Ovary (tissue), 9 donors: ENCODE measurements around the gene MLEC. TPM values are rescaled to one million over a fixed set of nuclear protein-coding genes. Genes with fewer than 3 reads are reported as not detected.

Experiments used
- DNase-seq, 5 donors: peaks; one replicate each; pipeline ENCODE4 v3.0.0-alpha.2; 2019 to 2020
- H3K27ac ChIP-seq, 2 donors: fragments of 200-600 bp; one replicate each; pipeline versions ENCODE4 v1.5.1 to v1.8.0; 2019 to 2022
- H3K27me3 ChIP-seq: fragments of 200-600 bp; one replicate; pipeline ENCODE4 v1.8.0; 2022
- H3K36me3 ChIP-seq: fragments of 200-600 bp; sonication (generic); one replicate; pipeline ENCODE4 v1.5.1; 2019
- H3K4me1 ChIP-seq: one replicate; pipeline ENCODE4 v1.8.1; 2013; ENCODE audit warnings: mild to moderate bottlenecking, moderate library complexity; ENCODE audit not compliant: insufficient read depth
- H3K4me3 ChIP-seq: fragments of 200-600 bp; sonication (generic); one replicate; pipeline ENCODE4 v1.5.1; 2017
- H3K9me3 ChIP-seq, 2 donors: fragments of 200-600 bp in 1 of 2; sonication (generic) in 1 of 2; one replicate each; pipeline versions ENCODE4 v1.5.1 to v1.8.1; 2013 to 2019; ENCODE audit warnings: mild to moderate bottlenecking in 1 of 2, moderate library complexity in 1 of 2
- EP300 ChIP-seq: sonication (generic); formaldehyde crosslinking; IDR thresholded peaks from one replicate; pipeline ENCODE4 v1.6.1; 2017; ENCODE audit warnings: antibody characterized with exemption
- POLR2A ChIP-seq: fragments of 450-650 bp; IDR thresholded peaks from one replicate; pipeline ENCODE4 v1.6.1; 2017; ENCODE audit warnings: antibody characterized with exemption, mild to moderate bottlenecking, moderate library complexity
- WGBS, 3 donors: extraction: QIAGEN DNeasy Blood & Tissue Kit in 1 of 3; methylation state at CpG; one replicate each; pipeline versions ENCODE4 v1.1.5 to v1.1.7; 2013 to 2017; 5-methylcytosine and 5-hydroxymethylcytosine counted together
- intact Hi-C, 4 donors: fragments of 100-400 bp; cut with DNase I; formaldehyde crosslinking; loops; one replicate each; pipeline versions ENCODE4 v1.11.0 to v1.15.1; 2022 to 2023
- polyA plus RNA-seq, 2 donors: library from polyadenylated mRNA; stranded (reverse); fragments of 200-250 nt in 1 of 2; fragments of 350-450 nt in 1 of 2; fragmentation: Illumina TruSeq in 1 of 2; extraction: RNeasy Lipid Tissue Mini Kit (QIAGEN cat#74804) in 1 of 2; gene quantifications; one replicate each; pipeline ENCODE4 v1.2.3, GENCODE V29; 2013 to 2014
- total RNA-seq, 7 donors: library from RNA; depleted of rRNA in 2 of 7; stranded (reverse); fragments of >200 nt in 2 of 7; fragmentation: NEBNext Ultra II Directional in 3 of 7; extraction: Animal tissue kit (Norgen Biotek cat#: 25700) in 3 of 7; gene quantifications; one replicate each; pipeline versions ENCODE4 v1.1.0 to v1.2.4, GENCODE V29; 2016 to 2023
- TF ChIP-seq, protein P1 (sequence below), 3 donors: fragments of 450-650 bp in 2 of 3; fragments of 200-600 bp in 1 of 3; IDR thresholded peaks; one replicate each; pipeline versions ENCODE4 v1.5.1 to v1.8.0; 2016 to 2022; ENCODE audit warnings: antibody characterized with exemption in 3 of 3, mild to moderate bottlenecking in 1 of 3
- donor health status: DM: no; HTN: no; CAD: no; lungs with moderate emphysema.
- donor health status: DM: no; HTN: no; CAD: no.
- donor health status: Bipolar disorder and iron deficiency.
- donor health status: DM: yes; HTN: yes; CAD: no.
- donor health status: DM: no; HTN: no; CAD: no.
- donor health status: DM: yes; HTN: yes; CAD: no.

MLEC gene
- total and polyA plus RNA-seq, 9 donors: 29.2 to 169 (median 101) TPM

DNA sequence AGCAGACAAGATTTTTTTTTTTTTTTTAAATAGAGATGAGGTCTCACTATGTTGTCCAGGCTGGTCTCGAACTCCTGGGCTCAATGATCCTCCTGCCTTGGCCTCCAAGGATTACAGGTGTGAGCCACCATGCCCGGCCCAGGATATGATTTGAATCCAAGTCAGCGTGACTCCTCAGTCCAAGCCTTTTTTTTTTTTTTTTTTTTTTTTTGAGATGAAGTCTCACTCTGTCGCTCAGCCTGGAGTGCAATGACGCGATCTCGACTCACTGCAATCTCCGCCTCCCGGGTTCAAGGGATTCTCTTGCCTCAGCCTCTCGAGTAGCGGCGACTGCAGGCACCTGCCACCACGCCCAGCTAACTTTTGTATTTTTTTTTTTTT lies 39.6 kb upstream of the MLEC start:
- Histone ChIP-seq H3K27me3 (no peaks in the 10 kb centered on the region), H3K36me3 (no peaks in the 10 kb centered on the region), H3K27ac (no peak overlapping the region), H3K9me3 (no peaks in the 10 kb centered on the region), H3K4me3 (no peak overlapping the region), H3K4me1 (no peaks in the 10 kb centered on the region)
- TF ChIP-seq, protein P1, sequence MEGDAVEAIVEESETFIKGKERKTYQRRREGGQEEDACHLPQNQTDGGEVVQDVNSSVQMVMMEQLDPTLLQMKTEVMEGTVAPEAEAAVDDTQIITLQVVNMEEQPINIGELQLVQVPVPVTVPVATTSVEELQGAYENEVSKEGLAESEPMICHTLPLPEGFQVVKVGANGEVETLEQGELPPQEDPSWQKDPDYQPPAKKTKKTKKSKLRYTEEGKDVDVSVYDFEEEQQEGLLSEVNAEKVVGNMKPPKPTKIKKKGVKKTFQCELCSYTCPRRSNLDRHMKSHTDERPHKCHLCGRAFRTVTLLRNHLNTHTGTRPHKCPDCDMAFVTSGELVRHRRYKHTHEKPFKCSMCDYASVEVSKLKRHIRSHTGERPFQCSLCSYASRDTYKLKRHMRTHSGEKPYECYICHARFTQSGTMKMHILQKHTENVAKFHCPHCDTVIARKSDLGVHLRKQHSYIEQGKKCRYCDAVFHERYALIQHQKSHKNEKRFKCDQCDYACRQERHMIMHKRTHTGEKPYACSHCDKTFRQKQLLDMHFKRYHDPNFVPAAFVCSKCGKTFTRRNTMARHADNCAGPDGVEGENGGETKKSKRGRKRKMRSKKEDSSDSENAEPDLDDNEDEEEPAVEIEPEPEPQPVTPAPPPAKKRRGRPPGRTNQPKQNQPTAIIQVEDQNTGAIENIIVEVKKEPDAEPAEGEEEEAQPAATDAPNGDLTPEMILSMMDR (IDR thresholded peaks at IDR 0.05): no peak
- TF ChIP-seq POLR2A (no peak), EP300 (no peak)
- intact Hi-C loops: loop anchor here (5.0 to 10.0 kb wide), 5 partner anchors 65 to 325 kb away; partner anchors contain the start of gene UNC119B (in 4 of the 4)
- 82% methylated on average over 13 of the region's 13 CpGs for WGBS, 3 donors
- no peak for DNase-seq

DNA sequence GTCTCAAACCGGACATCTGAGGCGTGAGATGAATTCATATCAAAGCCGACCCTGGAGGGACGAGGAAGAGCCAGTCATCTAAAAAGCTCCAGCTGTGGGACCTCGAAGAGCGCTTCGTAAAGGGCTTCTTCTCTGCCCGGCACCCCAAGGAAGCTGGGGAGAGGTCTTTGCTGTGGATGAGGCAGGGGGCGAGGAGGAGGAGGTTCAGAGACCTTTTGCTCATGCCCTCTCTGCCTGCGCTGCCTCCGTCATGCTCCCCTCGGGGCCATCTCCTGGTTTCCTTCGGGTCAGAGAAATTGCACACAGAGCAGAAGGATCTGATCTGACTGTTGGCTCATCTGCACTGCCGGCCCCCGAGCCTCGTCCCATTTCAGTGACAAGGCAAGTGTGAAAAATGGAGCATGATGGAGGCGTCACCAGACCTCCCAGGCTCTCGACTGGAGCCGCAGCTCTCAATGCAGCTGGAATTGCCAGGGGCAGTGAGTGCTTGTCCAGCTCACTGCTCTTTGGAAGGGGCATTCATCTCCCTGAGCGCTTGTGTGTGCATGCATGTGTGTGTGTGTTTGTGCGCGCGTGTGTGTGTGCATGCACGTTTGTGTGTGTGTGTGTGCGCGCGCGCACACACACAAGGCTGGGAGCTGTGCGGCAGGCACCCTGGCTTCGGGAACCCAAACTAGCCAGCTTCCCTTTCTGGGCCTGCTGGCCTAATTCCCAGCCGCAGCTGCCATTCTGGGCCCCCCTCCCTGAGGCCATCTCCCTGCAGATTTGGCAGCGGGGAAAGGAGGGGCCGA lies 37.3 kb upstream of the MLEC start:
- no peak overlapping the region for H3K27ac ChIP-seq
- H3K9me3 ChIP-seq: no peaks in the 10 kb centered on the region
- no peaks in the 10 kb centered on the region for H3K27me3 ChIP-seq
- TF ChIP-seq, protein P1 (IDR thresholded peaks at IDR 0.05): no peak
- TF ChIP-seq EP300 (no peak), POLR2A (no peak)
- H3K4me1 ChIP-seq: no peaks in the 10 kb centered on the region
- intact Hi-C loops: loop anchor here (5.0 to 10.0 kb wide), 5 partner anchors 63 to 323 kb away; partner anchors contain the start of gene UNC119B (in 4 of the 4)
- 7 to 12% (median 10%) methylated on average over 33 of the region's 33 CpGs for WGBS, 3 donors
- H3K36me3 ChIP-seq: no peaks in the 10 kb centered on the region
- H3K4me3 ChIP-seq: peak overlapping the region; percentile 30
- no peak for DNase-seq

DNA sequence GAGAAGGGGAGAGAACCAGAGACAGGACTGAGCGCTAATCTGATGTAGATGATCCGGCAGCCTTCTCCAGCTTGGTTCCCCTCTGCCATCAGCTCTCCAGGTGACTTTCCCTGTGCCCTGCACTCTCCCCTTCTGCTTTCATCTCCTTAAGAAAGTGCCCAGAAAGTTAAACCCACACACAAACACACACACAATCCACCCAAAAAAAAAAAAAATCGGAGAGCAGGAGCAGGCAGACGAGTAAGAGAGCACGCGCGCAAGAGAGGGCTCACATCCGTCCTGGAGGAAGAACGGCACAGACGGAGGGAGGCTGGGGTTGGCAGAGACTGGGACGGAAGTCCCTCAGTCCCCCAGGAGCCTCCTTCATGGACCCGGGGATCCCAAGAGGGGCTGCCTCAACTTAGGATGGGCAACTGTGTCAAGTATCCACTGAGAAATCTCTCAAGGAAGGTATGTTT lies 36.7 kb upstream of the MLEC start:
- WGBS, 3 donors: 56 to 69% (median 65%) methylated on average over 12 of the region's 12 CpGs

DNA sequence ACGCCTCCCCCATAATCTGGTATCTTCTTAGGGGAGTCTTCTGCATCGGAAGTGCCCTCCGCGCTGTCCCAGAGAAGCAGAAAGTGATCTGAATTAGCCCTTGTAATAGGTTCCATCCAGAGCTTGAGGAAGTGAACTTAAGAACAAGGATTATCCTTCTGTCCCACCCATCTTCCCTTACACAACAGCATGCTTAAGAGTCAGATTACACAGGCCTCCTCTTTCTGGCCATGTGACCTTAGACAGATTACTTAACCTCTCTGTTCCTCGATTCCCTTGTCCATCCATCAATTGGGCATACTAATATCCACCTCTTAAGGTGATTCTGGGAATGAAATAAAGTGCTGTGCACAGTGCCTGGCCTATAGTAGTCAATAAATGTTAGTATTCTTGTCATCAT lies 35.1 kb upstream of the MLEC start:
- H3K9me3 ChIP-seq: no peaks in the 10 kb centered on the region
- no peak overlapping the region for H3K27ac ChIP-seq
- no peak for DNase-seq
- H3K4me3 ChIP-seq: no peak overlapping the region
- WGBS, 3 donors: 21 to 24% (median 24%) methylated on average over 5 of the region's 5 CpGs
- H3K27me3 ChIP-seq: no peaks in the 10 kb centered on the region
- H3K36me3 ChIP-seq: no peaks in the 10 kb centered on the region
- no peak for TF ChIP-seq POLR2A
- no peak for TF ChIP-seq EP300
- TF ChIP-seq, protein P1 (IDR thresholded peaks at IDR 0.05): no peak
- H3K4me1 ChIP-seq: no peaks in the 10 kb centered on the region
- intact Hi-C loops: no loop called here

More for the DNA sequence above, 36.7 kb upstream of the MLEC start:
- no peaks in the 10 kb centered on the region for H3K9me3 ChIP-seq
- no peaks in the 10 kb centered on the region for H3K36me3 ChIP-seq
- H3K27me3 ChIP-seq: no peaks in the 10 kb centered on the region
- TF ChIP-seq EP300 (no peak), POLR2A (no peak)
- TF ChIP-seq, protein P1 (IDR thresholded peaks at IDR 0.05): no peak
- DNase-seq: no peak
- intact Hi-C loops: no loop called here
- no peak overlapping the region for H3K4me3 ChIP-seq
- no peaks in the 10 kb centered on the region for H3K4me1 ChIP-seq
- no peak overlapping the region for H3K27ac ChIP-seq
